ENCODE data around the gene VPS13C.

DNA sequence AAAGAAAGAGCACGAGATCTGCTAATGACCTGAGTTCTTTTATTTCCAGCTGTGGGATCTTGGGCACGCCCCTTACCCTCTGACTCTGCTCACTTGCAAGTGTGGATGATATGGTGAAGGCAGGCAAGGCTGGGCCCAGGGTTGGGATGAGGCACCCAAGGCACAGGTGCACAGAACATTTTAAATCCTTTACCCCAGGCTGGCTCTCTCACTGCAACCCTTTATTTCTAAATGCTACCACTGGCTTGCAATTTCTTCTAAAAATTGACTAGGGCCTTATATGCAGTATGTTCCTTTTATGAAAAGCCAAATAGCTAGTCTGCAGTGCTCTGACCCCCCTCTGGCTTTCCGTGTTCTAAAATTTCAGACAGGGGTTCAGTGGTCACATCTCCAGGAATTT is 237.7 kb downstream of the VPS13C start:
- no peak for TF ChIP-seq POLR2A (IDR thresholded peaks at IDR 0.05)
- TF ChIP-seq, protein P1, sequence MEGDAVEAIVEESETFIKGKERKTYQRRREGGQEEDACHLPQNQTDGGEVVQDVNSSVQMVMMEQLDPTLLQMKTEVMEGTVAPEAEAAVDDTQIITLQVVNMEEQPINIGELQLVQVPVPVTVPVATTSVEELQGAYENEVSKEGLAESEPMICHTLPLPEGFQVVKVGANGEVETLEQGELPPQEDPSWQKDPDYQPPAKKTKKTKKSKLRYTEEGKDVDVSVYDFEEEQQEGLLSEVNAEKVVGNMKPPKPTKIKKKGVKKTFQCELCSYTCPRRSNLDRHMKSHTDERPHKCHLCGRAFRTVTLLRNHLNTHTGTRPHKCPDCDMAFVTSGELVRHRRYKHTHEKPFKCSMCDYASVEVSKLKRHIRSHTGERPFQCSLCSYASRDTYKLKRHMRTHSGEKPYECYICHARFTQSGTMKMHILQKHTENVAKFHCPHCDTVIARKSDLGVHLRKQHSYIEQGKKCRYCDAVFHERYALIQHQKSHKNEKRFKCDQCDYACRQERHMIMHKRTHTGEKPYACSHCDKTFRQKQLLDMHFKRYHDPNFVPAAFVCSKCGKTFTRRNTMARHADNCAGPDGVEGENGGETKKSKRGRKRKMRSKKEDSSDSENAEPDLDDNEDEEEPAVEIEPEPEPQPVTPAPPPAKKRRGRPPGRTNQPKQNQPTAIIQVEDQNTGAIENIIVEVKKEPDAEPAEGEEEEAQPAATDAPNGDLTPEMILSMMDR (IDR thresholded peaks at IDR 0.05): no peak
